OCI-LY3 (cell line): ENCODE results near the gene TMEM200C.

Source experiments
- H2AFZ ChIP-seq: fragments of 200-600, 300-600 bp; shearing (Covaris generic); 2 replicates; pipeline ENCODE4 v1.6.0; 2014; ENCODE audit warnings: antibody characterized with exemption, low read depth, low read length
- H3K27ac ChIP-seq: fragments of 200-600, 300-600 bp; sonication (generic); 2 replicates; pipeline ENCODE4 v1.5.1; 2014; ENCODE audit warnings: mild to moderate bottlenecking, low read length, moderate library complexity, mixed read lengths
- H3K27me3 ChIP-seq: fragments of 200-600, 300-600 bp; sonication (generic); 2 replicates; pipeline ENCODE4 v1.6.1; 2014; ENCODE audit warnings: low read depth, low read length, mixed read lengths
- H3K36me3 ChIP-seq: fragments of 200-600, 300-600 bp; sonication (generic); replicated peaks from 2 replicates; pipeline ENCODE3; 2014; ENCODE audit warnings: low read depth, low read length, mixed read lengths
- H3K4me1 ChIP-seq: fragments of 300-600, 200-600 bp; sonication (generic); 2 replicates; pipeline ENCODE4 v1.6.1; 2014; ENCODE audit warnings: low read length, mixed read lengths
- H3K4me2 ChIP-seq: fragments of 200-600, 300-600 bp; sonication (generic); 2 replicates; pipeline ENCODE4 v1.6.1; 2014; ENCODE audit warnings: low read length, mixed read lengths
- H3K4me3 ChIP-seq: fragments of 300-600, 200-600 bp; sonication (generic); 2 replicates; pipeline ENCODE4 v1.5.1; 2014; ENCODE audit warnings: antibody characterized with exemption, mild to moderate bottlenecking, low read length, moderate library complexity
- H3K79me2 ChIP-seq: fragments of 300-600, 200-600 bp; shearing (Covaris generic); 2 replicates; pipeline ENCODE4 v1.6.1; 2014; ENCODE audit warnings: mild to moderate bottlenecking, low read length, mixed read lengths
- H3K9ac ChIP-seq: fragments of 300-600, 200-600 bp; shearing (Covaris generic); 2 replicates; pipeline ENCODE4 v1.6.0; 2014; ENCODE audit warnings: mild to moderate bottlenecking, low read length, moderate library complexity
- H3K9me3 ChIP-seq: fragments of 200-600, 300-600 bp; shearing (Covaris generic); 2 replicates; pipeline ENCODE4 v1.6.1; 2014; ENCODE audit warnings: low read length, mixed read lengths; ENCODE audit not compliant: insufficient read depth
- H4K20me1 ChIP-seq: fragments of 200-600, 300-600 bp; sonication (generic); 2 replicates; pipeline ENCODE4 v1.6.1; 2016; ENCODE audit warnings: low read length, mixed read lengths; ENCODE audit not compliant: insufficient read depth
- EZH2phosphoT487 ChIP-seq: fragments of 200-600 bp; shearing (Covaris generic); IDR thresholded peaks from 2 replicates; pipeline ENCODE4 v1.6.1; 2018; ENCODE audit warnings: antibody characterized with exemption, mixed run types, low read depth
- TF ChIP-seq, protein P1 (sequence below): fragments of 200-600, 300-600 bp; sonication (generic); IDR thresholded peaks from 2 replicates; pipeline ENCODE4 v1.5.1; 2014; ENCODE audit warnings: antibody characterized with exemption, low read length, low read depth

The TMEM200C gene

DNA sequence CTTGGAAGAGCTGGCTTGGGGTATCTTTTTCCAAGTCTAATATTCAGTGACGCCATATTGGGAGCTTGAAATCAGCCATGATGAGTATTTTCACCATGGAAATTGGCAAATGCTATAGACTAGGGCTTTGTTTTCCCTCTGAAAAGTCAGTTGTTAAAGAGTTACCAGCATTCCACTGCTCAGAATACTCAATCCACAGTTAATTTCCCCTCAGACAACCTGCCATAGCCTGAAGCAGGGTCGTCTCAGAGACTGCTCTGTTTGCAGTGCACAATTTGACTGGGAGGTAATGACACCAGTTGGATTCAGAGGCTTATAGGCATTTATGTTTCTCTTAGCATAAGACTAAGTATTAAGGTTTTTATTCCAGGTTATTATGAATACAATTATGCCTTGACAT, 35.5 kb upstream of the TMEM200C start:
- H3K9ac ChIP-seq, result no peak overlapping the region
- H3K4me3 ChIP-seq, result no peak overlapping the region
- H3K9me3 ChIP-seq, result no peaks in the 10 kb centered on the region
- no peak overlapping the region for H2AFZ ChIP-seq
- no peak overlapping the region for H3K4me2 ChIP-seq
- no peaks in the 10 kb centered on the region for H3K36me3 ChIP-seq
- TF ChIP-seq, protein P1, sequence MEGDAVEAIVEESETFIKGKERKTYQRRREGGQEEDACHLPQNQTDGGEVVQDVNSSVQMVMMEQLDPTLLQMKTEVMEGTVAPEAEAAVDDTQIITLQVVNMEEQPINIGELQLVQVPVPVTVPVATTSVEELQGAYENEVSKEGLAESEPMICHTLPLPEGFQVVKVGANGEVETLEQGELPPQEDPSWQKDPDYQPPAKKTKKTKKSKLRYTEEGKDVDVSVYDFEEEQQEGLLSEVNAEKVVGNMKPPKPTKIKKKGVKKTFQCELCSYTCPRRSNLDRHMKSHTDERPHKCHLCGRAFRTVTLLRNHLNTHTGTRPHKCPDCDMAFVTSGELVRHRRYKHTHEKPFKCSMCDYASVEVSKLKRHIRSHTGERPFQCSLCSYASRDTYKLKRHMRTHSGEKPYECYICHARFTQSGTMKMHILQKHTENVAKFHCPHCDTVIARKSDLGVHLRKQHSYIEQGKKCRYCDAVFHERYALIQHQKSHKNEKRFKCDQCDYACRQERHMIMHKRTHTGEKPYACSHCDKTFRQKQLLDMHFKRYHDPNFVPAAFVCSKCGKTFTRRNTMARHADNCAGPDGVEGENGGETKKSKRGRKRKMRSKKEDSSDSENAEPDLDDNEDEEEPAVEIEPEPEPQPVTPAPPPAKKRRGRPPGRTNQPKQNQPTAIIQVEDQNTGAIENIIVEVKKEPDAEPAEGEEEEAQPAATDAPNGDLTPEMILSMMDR, result no peak
- TF ChIP-seq EZH2phosphoT487, result no peak
- no peaks in the 10 kb centered on the region for H3K79me2 ChIP-seq
- no peaks in the 10 kb centered on the region for H3K4me1 ChIP-seq
- no peaks in the 10 kb centered on the region for H4K20me1 ChIP-seq
- no peak overlapping the region for H3K27ac ChIP-seq
- H3K27me3 ChIP-seq, result no peaks in the 10 kb centered on the region

DNA sequence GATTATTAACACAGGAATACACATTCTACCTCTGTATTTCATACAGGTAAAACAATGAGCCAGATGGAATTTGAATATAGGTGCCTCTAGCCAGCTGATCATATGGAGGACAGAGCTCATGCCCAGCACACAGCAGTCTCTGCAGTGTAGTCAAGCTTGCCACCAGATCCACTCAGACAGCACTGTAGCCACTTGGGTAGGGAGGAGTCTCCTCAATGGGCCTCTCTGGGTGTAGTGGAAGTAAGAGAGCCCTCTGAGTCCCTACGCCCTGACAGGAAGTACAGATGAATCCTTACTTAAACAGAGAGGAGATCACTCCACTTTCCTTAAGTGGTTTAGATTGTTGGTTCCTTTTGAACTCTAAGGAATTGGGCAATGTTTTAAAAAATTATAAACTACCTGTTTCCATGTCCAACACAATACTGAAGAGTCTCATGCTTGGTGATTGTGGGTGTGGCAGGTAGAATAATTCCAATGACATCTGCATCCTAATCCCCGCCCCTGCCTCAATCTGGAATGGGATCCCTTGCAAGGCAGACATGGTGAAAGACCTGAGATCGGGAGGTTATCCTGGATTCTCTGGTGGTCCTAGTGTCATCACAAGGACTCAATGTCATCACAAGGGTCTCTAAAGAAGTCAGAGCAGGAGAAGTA, 23.0 kb upstream of the TMEM200C start:
- no peaks in the 10 kb centered on the region for H3K9me3 ChIP-seq
- H3K4me2 ChIP-seq, result no peak overlapping the region
- no peak overlapping the region for H3K27ac ChIP-seq
- H3K4me3 ChIP-seq, result no peak overlapping the region
- H3K36me3 ChIP-seq, result no peaks in the 10 kb centered on the region
- H2AFZ ChIP-seq, result no peak overlapping the region
- no peaks in the 10 kb centered on the region for H4K20me1 ChIP-seq
- H3K4me1 ChIP-seq, result no peaks in the 10 kb centered on the region
- no peaks in the 10 kb centered on the region for H3K79me2 ChIP-seq
- TF ChIP-seq, protein P1, result no peak
- no peak for TF ChIP-seq EZH2phosphoT487
- no peaks in the 10 kb centered on the region for H3K27me3 ChIP-seq
- H3K9ac ChIP-seq, result no peak overlapping the region

DNA sequence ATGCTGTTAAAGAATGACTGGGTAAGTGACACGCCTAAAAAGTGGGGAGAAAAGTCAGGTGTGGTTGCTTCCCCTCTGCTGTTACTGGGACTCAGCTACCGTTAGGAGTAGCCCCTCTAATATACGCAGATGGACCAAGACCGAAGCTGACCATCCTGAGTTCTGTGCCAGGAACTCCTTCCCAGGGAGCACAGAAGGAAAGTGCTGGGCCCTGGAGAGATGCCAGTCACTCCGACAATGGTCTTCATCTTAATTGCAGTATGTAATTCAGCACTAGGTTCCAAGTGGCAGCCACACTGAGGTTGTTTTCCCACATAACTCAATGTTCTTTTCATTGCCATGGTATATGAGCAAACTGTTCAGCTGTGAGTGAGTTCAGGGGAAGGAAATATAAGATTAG, 19.6 kb upstream of the TMEM200C start:
- no peak for TF ChIP-seq EZH2phosphoT487
- TF ChIP-seq, protein P1, result no peak
- no peak overlapping the region for H3K4me2 ChIP-seq

DNA sequence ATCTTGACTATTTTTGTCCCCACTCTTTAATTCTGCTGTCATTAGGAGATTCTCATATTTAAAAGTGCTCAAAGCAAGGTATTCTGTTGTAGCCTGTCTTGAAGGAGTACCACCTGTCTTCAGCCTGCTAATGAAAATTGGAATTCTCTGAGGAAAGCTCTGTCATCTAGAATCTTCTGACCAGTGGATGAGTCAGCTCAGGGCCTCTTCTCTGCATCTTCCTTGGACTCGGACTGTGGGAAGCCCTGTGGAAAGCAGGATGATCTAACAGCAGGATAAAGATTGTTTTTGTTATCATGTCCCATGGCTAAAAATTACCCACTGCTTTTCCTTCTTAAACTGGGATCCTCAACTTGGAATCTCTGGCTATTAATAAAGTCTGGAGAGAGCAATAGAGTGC, 18.7 kb upstream of the TMEM200C start:
- Histone ChIP-seq H3K27ac (no peak overlapping the region), H3K27me3 (no peaks in the 10 kb centered on the region), H3K36me3 (no peaks in the 10 kb centered on the region), H3K4me2 (no peak overlapping the region), H3K4me1 (no peaks in the 10 kb centered on the region), H3K79me2 (no peaks in the 10 kb centered on the region), H3K9me3 (no peaks in the 10 kb centered on the region), H3K9ac (no peak overlapping the region), H4K20me1 (no peaks in the 10 kb centered on the region), H2AFZ (no peak overlapping the region), H3K4me3 (no peak overlapping the region)
- no peak for TF ChIP-seq EZH2phosphoT487
- TF ChIP-seq, protein P1, result no peak

More for the DNA sequence above, 19.6 kb upstream of the TMEM200C start:
- Histone ChIP-seq H3K36me3 (no peaks in the 10 kb centered on the region), H3K4me1 (no peaks in the 10 kb centered on the region), H3K4me3 (no peak overlapping the region), H2AFZ (no peak overlapping the region), H3K9me3 (no peaks in the 10 kb centered on the region), H3K27ac (no peak overlapping the region), H3K79me2 (no peaks in the 10 kb centered on the region), H4K20me1 (no peaks in the 10 kb centered on the region), H3K27me3 (no peaks in the 10 kb centered on the region), H3K9ac (no peak overlapping the region)
